ENCODE data around the gene ERVW-1.
"Not testable (repeated sequence)": the region's sequence is repeated elsewhere in the genome, so short reads cannot be mapped to it uniquely, and the experiment has no call there.

The ERVW-1 gene

GRCh38 chr7:92460510-92460909 lies 17.2 kb downstream of the ERVW-1 start:
- no peaks in the 10 kb centered on the region for H3K9me3 Mint-ChIP-seq
- H3K36me3 Mint-ChIP-seq (ENCODE audit: low read depth): peaks cover 40% of the 10 kb centered on the region
- H3K4me3 Mint-ChIP-seq: no peak overlapping the region
- H3K27me3 Mint-ChIP-seq: no peaks in the 10 kb centered on the region
- intact Hi-C loops (cut with micrococcal nuclease): no loop called here
- no peak overlapping the region for H3K27ac Mint-ChIP-seq
- H3K4me1 Mint-ChIP-seq (ENCODE audit: low read depth): no peaks in the 10 kb centered on the region

- no peaks in the 10 kb centered on the region for H3K9me3 Mint-ChIP-seq
- no peaks in the 10 kb centered on the region for H3K4me1 Mint-ChIP-seq (ENCODE audit: low read depth)
- intact Hi-C loops (cut with micrococcal nuclease): no loop called here
- H3K36me3 Mint-ChIP-seq (ENCODE audit: low read depth): peaks cover 39% of the 10 kb centered on the region
- no peak overlapping the region for H3K4me3 Mint-ChIP-seq
- no peak overlapping the region for H3K27ac Mint-ChIP-seq
- H3K27me3 Mint-ChIP-seq: no peaks in the 10 kb centered on the region
Observed at GRCh38 chr7:92460109-92460508, 17.6 kb downstream of the ERVW-1 start.

GRCh38 chr7:92456236-92456635 lies 21.5 kb downstream of the ERVW-1 start:
- peaks cover 52% of the 10 kb centered on the region for H3K36me3 Mint-ChIP-seq (ENCODE audit: low read depth)
- H3K4me3 Mint-ChIP-seq: no peak overlapping the region
- peaks cover 6% of the 10 kb centered on the region for H3K4me1 Mint-ChIP-seq (ENCODE audit: low read depth)
- no peak overlapping the region for H3K27ac Mint-ChIP-seq
- intact Hi-C loops (cut with micrococcal nuclease): loop anchor here (10.0 kb wide), 1 partner anchor 599 kb away; no protein-coding TSS in a partner anchor
- no peaks in the 10 kb centered on the region for H3K9me3 Mint-ChIP-seq
- H3K27me3 Mint-ChIP-seq: no peaks in the 10 kb centered on the region

- H3K27ac Mint-ChIP-seq: no peak overlapping the region
- no peak overlapping the region for H3K4me3 Mint-ChIP-seq
- intact Hi-C loops (cut with micrococcal nuclease): loop anchor here (10.0 kb wide), 1 partner anchor 603 kb away; no protein-coding TSS in a partner anchor
- no peaks in the 10 kb centered on the region for H3K27me3 Mint-ChIP-seq
- no peaks in the 10 kb centered on the region for H3K9me3 Mint-ChIP-seq
- H3K36me3 Mint-ChIP-seq (ENCODE audit: low read depth): peaks cover 60% of the 10 kb centered on the region
- H3K4me1 Mint-ChIP-seq (ENCODE audit: low read depth): peaks cover 12% of the 10 kb centered on the region
Observed at GRCh38 chr7:92451645-92452044, 26.1 kb downstream of the ERVW-1 start.

GRCh38 chr7:92448205-92448747 lies 29.5 kb downstream of the ERVW-1 start:
- Mint-ChIP-seq H3K4me1 (ENCODE audit: low read depth) (peaks cover 9% of the 10 kb centered on the region), H3K27me3 (no peaks in the 10 kb centered on the region), H3K36me3 (ENCODE audit: low read depth) (peaks cover 32% of the 10 kb centered on the region), H3K27ac (peak overlapping the region; percentile 88), H3K9me3 (no peaks in the 10 kb centered on the region), H3K4me3 (peak overlapping the region; percentile 88)
- intact Hi-C loops (cut with micrococcal nuclease): loop anchor here (1.0 to 5.0 kb wide), 5 partner anchors 79 to 616 kb away; partner anchors contain the start of genes CYP51A1, LRRD1, MTERF1 and PEX1

GRCh38 chr7:92447345-92448204 lies 30.2 kb downstream of the ERVW-1 start, which contains the start of gene GATAD1:
Gene GATAD1, plus strand, starts transcription at chr7:92447482. Its CDS starts 248 bp downstream, at chr7:92447730.
- Mint-ChIP-seq H3K27ac (peak within 1 kb of the TSS; percentile 88), H3K4me3 (peak within 1 kb of the TSS; percentile 88), H3K4me1 (ENCODE audit: low read depth) (peaks cover 9% of the 10 kb centered on the region), H3K27me3 (no peaks in the 10 kb centered on the region), H3K36me3 (ENCODE audit: low read depth) (peaks cover 25% of the 10 kb centered on the region), H3K9me3 (peaks cover 4% of the 10 kb centered on the region)
- intact Hi-C loops (cut with micrococcal nuclease): loop anchor here (1.0 to 5.0 kb wide), 7 partner anchors 23 to 615 kb away; partner anchors contain the start of genes CYP51A1, LRRD1, MTERF1 and PEX1

- Mint-ChIP-seq H3K9me3 (peaks cover 9% of the 10 kb centered on the region), H3K27ac (peak overlapping the region; percentile 88), H3K27me3 (no peaks in the 10 kb centered on the region), H3K4me3 (peak overlapping the region; percentile 88), H3K36me3 (ENCODE audit: low read depth) (peaks cover 19% of the 10 kb centered on the region), H3K4me1 (ENCODE audit: low read depth) (peaks cover 12% of the 10 kb centered on the region)
- intact Hi-C loops (cut with micrococcal nuclease): loop anchor here (1.0 to 5.0 kb wide), 6 partner anchors 23 to 615 kb away; partner anchors contain the start of genes LRRD1, MTERF1, PEX1 and RBM48
Observed at GRCh38 chr7:92446869-92447344, 30.8 kb downstream of the ERVW-1 start.

- H3K27me3 Mint-ChIP-seq; H3K9me3 Mint-ChIP-seq; intact Hi-C loops (cut with micrococcal nuclease); H3K4me3 Mint-ChIP-seq; H3K27ac Mint-ChIP-seq; H3K36me3 Mint-ChIP-seq (ENCODE audit: low read depth); H3K4me1 Mint-ChIP-seq (ENCODE audit: low read depth): not testable (repeated sequence)
Observed at GRCh38 chr7:92442720-92443119, 35.0 kb downstream of the ERVW-1 start.

GRCh38 chr7:92437956-92438491 lies 39.7 kb downstream of the ERVW-1 start:
- H3K27ac Mint-ChIP-seq: no peak overlapping the region
- H3K9me3 Mint-ChIP-seq: peaks cover 9% of the 10 kb centered on the region
- no peak overlapping the region for H3K4me3 Mint-ChIP-seq
- H3K4me1 Mint-ChIP-seq (ENCODE audit: low read depth): peaks cover 5% of the 10 kb centered on the region
- intact Hi-C loops (cut with micrococcal nuclease): no loop called here
- H3K36me3 Mint-ChIP-seq (ENCODE audit: low read depth): no peaks in the 10 kb centered on the region
- H3K27me3 Mint-ChIP-seq: no peaks in the 10 kb centered on the region

- intact Hi-C loops (cut with micrococcal nuclease): no loop called here
- Mint-ChIP-seq H3K27ac (no peak overlapping the region), H3K27me3 (no peaks in the 10 kb centered on the region), H3K9me3 (no peaks in the 10 kb centered on the region), H3K36me3 (ENCODE audit: low read depth) (no peaks in the 10 kb centered on the region), H3K4me3 (no peak overlapping the region), H3K4me1 (ENCODE audit: low read depth) (no peaks in the 10 kb centered on the region)
Observed at GRCh38 chr7:92436612-92437445, 40.9 kb downstream of the ERVW-1 start.

- Mint-ChIP-seq H3K4me1 (ENCODE audit: low read depth) (no peaks in the 10 kb centered on the region), H3K27ac (no peak overlapping the region)
- intact Hi-C loops (cut with micrococcal nuclease): no loop called here
Observed at GRCh38 chr7:92435542-92435941, 42.2 kb downstream of the ERVW-1 start.

GRCh38 chr7:92433019-92433418 lies 44.7 kb downstream of the ERVW-1 start:
- H3K27ac Mint-ChIP-seq: no peak overlapping the region
- no peaks in the 10 kb centered on the region for H3K9me3 Mint-ChIP-seq
- H3K4me1 Mint-ChIP-seq (ENCODE audit: low read depth): no peaks in the 10 kb centered on the region
- H3K36me3 Mint-ChIP-seq (ENCODE audit: low read depth): no peaks in the 10 kb centered on the region
- no peaks in the 10 kb centered on the region for H3K27me3 Mint-ChIP-seq
- no peak overlapping the region for H3K4me3 Mint-ChIP-seq
- intact Hi-C loops (cut with micrococcal nuclease): no loop called here

More at GRCh38 chr7:92435542-92435941, 42.2 kb downstream of the ERVW-1 start:
- Mint-ChIP-seq H3K4me3 (no peak overlapping the region), H3K36me3 (ENCODE audit: low read depth) (no peaks in the 10 kb centered on the region), H3K27me3 (no peaks in the 10 kb centered on the region), H3K9me3 (no peaks in the 10 kb centered on the region)

GRCh38 chr7:92432299-92432946 lies 45.3 kb downstream of the ERVW-1 start:
- no peaks in the 10 kb centered on the region for H3K27me3 Mint-ChIP-seq
- H3K9me3 Mint-ChIP-seq: no peaks in the 10 kb centered on the region
- H3K27ac Mint-ChIP-seq: no peak overlapping the region
- H3K4me1 Mint-ChIP-seq (ENCODE audit: low read depth): no peaks in the 10 kb centered on the region
- no peak overlapping the region for H3K4me3 Mint-ChIP-seq
- intact Hi-C loops (cut with micrococcal nuclease): no loop called here
- no peaks in the 10 kb centered on the region for H3K36me3 Mint-ChIP-seq (ENCODE audit: low read depth)
